Measurements from ENCODE around the gene SRSF4. TPM values are rescaled to one million over a fixed set of nuclear protein-coding genes. Genes with fewer than 3 reads are reported as not detected.

Gene SRSF4
- total and polyA plus RNA-seq, 3 donors from 2014 or later = 63.2 to 81.7 (median 77.1) TPM

GRCh38 chr1:29210278-29211085 is 28.8 kb upstream of the SRSF4 start:
- DNase-seq = no peak
- no peak overlapping the region for H3K27ac ChIP-seq
- H3K4me3 ChIP-seq = no peak overlapping the region
- no peaks in the 10 kb centered on the region for H3K36me3 ChIP-seq (ENCODE audit: low read depth, missing control alignments)
- no peaks in the 10 kb centered on the region for H3K4me1 ChIP-seq
- H3K9me3 ChIP-seq = no peaks in the 10 kb centered on the region
- no peak for TF ChIP-seq CTCF (IDR thresholded peaks at IDR 0.05)
- WGBS, 2 donors = 80 to 84% methylated on average over 7 of the region's 7 CpGs
- intact Hi-C loops (cut with DNase I; ENCODE audit: low total_unique reads) = no loop called here
- no peaks in the 10 kb centered on the region for H3K27me3 ChIP-seq

GRCh38 chr1:29209173-29209572 is 27.5 kb upstream of the SRSF4 start:
- Histone ChIP-seq H3K27ac (no peak overlapping the region), H3K36me3 (ENCODE audit: low read depth, missing control alignments) (no peaks in the 10 kb centered on the region), H3K4me3 (no peak overlapping the region), H3K4me1 (no peaks in the 10 kb centered on the region), H3K27me3 (no peaks in the 10 kb centered on the region), H3K9me3 (no peaks in the 10 kb centered on the region)
- intact Hi-C loops (cut with DNase I; ENCODE audit: low total_unique reads) = loop anchor here (5.0 kb wide), 1 partner anchor 327 kb away; no protein-coding TSS in a partner anchor
- no peak for TF ChIP-seq CTCF (IDR thresholded peaks at IDR 0.05)
- 81 to 88% methylated on average over 5 of the region's 5 CpGs for WGBS, 2 donors
- DNase-seq = no peak

GRCh38 chr1:29208442-29208841 is 26.7 kb upstream of the SRSF4 start:
- Histone ChIP-seq H3K27ac (no peak overlapping the region), H3K36me3 (ENCODE audit: low read depth, missing control alignments) (no peaks in the 10 kb centered on the region), H3K4me3 (no peak overlapping the region), H3K9me3 (no peaks in the 10 kb centered on the region), H3K4me1 (no peaks in the 10 kb centered on the region), H3K27me3 (no peaks in the 10 kb centered on the region)
- WGBS, 2 donors = 66 to 73% methylated on average over 4 of the region's 4 CpGs
- intact Hi-C loops (cut with DNase I; ENCODE audit: low total_unique reads) = loop anchor here (5.0 kb wide), 1 partner anchor 326 kb away; no protein-coding TSS in a partner anchor
- DNase-seq = no peak
- no peak for TF ChIP-seq CTCF (IDR thresholded peaks at IDR 0.05)
- TF ChIP-seq POLR2A (IDR thresholded peaks at IDR 0.05) = no peak

- 29 to 34% methylated on average over 13 to 14 of the region's 14 CpGs for WGBS, 2 donors
- no peak overlapping the region for H3K4me3 ChIP-seq
- H3K27me3 ChIP-seq = no peaks in the 10 kb centered on the region
- no peaks in the 10 kb centered on the region for H3K9me3 ChIP-seq
- no peaks in the 10 kb centered on the region for H3K4me1 ChIP-seq
- intact Hi-C loops (cut with DNase I; ENCODE audit: low total_unique reads) = no loop called here
- no peak for TF ChIP-seq POLR2A (IDR thresholded peaks at IDR 0.05)
- TF ChIP-seq CTCF (IDR thresholded peaks at IDR 0.05) = peak; percentile 95 to 98 (median 97)
- peak; percentile 98 for DNase-seq
- H3K27ac ChIP-seq = peak overlapping the region in 1 of 2 donors; percentile 50
- H3K36me3 ChIP-seq (ENCODE audit: low read depth, missing control alignments) = no peaks in the 10 kb centered on the region
These were observed 21.1 kb upstream of the SRSF4 start for GRCh38 chr1:29202584-29203340.

Measured in testis (tissue), 3 donors.